Stimulated activated naive CD8-positive, alpha-beta T cell treated with anti-CD3 and anti-CD28 coated beads, Interleukin-15, Interleukin-2, amounts not matched to agents 100 U/mL and 50 U/mL, for 24 hours (primary cell): ENCODE results near the gene CDH23.

Source experiments
- ATAC-seq: fragments of 150-1000 bp; cut with Tn5 transposase; one replicate; pipeline ENCODE4 v1.10.0; 2021
- DNase-seq: peaks from one replicate; pipeline ENCODE4 v3.0.0; 2021

CDH23 gene

GRCh38 chr10:71486484-71487114, 89.9 kb downstream of the CDH23 start:
- ATAC-seq: peak; percentile 50
- DNase-seq: peak; percentile 79

DNA sequence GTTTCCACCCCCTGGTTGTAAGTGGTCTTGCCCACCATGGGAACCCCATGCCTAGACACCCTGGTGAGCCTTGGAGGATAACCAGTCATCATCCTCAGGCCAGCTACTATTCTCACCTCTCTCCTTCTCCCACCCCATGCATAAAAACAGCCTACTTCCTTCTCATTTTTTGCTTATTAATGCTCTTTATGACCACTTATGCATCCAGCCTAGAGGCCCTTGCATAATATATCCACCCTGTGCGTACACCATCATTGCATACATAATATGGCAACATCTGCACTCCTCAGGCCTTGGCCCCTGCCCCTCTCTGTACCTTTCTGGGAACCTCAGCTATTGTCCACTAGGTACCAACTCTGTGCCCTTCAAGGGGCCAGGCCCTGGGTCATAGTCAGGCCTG, 91.0 kb downstream of the CDH23 start:
- DNase-seq (no peak), ATAC-seq (no peak)

DNA sequence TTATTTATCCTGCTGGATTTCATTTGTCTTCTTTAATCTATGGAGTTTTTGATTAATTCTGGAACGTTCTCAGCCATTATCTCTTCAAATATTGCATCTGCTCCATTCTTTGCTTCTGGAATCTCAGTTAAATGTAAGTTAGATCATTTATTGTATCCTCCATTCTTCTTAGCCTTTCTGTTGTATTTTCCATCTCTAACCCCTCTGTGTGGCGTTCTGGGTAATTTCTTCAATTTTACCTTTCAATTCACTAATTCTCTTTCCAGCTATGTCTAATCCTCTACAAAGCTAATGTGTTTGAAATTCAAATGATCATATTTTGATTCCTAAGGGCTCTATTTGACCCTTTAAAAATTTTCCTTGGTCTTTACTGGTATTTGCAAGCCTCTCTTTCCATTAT, 92.4 kb downstream of the CDH23 start:
- DNase-seq (no peak), ATAC-seq (no peak)

- peak; percentile 28 for DNase-seq
- ATAC-seq: peak; percentile 89
Measured at GRCh38 chr10:71492872-71493271, 96.2 kb downstream of the CDH23 start.

DNA sequence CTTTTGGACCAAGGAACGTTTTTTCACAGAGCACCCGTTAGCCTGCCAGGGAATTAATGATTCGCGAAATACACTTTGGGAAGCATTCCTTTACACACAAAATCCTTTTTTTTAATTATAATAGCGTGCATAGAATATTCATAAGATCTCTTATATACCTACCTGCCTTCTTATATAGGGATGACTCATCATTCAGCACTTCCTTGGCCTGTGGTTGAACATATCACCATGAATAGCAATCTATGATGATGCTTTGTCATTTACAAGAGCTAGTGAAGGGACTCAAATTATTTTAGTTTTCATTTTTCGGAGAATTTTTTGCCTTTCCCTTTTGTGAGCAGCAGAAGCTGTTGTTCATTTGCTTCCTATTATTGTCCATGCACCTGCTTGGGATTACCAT, 97.0 kb downstream of the CDH23 start:
- DNase-seq (no peak), ATAC-seq (peak; percentile 60)

DNA sequence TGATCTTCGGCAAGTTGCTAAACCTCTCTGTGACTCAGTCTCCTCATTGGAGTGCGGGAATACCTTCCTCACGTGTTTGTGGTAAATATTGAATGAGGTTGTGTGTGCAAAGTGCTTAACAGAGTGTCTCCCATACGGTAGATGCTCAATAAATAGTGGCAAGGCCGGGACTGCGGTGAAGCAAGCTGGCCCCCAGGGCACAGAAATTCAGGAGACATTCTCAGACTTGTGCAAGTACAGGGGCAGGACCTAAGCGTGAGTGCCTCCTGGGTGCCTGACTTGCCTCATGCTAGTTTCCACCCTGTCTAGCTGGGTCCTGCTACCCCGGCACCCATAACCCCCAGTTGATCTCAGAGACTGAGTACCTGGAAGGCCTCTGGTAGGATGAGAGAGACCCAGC, 97.8 kb downstream of the CDH23 start:
- ATAC-seq (no peak), DNase-seq (no peak)

DNA sequence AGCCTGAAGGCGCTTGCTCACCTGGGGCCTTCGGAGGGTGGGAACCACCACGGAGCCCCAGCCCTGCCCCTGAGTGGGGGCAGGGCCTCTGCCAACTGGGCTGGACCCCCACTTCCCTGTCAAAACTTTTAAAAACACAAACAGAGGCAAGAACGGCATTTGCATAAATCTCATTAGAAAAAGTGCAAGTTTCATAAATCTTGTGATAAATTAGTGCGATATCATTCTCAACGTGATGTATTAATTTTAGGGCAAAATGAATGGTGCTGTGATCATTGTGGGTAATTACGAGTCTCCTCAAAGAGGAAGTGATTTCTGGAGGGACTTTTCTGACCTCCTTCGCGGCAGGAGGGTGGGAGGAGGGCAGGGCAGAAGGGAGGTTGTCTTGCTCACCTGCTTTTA, 98.3 kb downstream of the CDH23 start:
- peak; percentile 14 for DNase-seq

GRCh38 chr10:71496927-71497762, 100.4 kb downstream of the CDH23 start:
- ATAC-seq: no peak
- no peak for DNase-seq

More for the DNA sequence above, 98.3 kb downstream of the CDH23 start:
- ATAC-seq: no peak

- DNase-seq (no peak), ATAC-seq (no peak)
Measured at GRCh38 chr10:71497763-71498326, 101.1 kb downstream of the CDH23 start.

DNA sequence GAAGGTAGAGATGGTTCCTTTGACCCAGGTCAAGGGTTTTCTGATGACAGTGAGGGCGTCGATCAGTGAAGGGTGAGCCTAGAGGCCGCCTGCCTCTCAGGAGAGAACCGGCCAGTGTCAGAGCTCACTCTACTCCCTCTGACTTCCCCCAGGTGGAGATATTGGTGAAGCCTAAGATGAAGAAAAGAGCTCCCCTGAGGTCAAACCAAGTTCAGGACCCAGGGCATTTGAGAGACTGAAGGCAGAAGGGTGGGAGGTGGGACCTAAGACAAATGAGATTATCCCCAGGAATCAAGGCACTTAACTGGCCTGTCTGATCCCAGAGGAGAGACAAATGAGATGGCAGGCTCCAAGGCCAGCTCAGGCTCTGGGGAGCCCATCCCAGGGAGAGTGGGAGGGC, 104.7 kb downstream of the CDH23 start:
- no peak for DNase-seq

GRCh38 chr10:71502190-71502589, 105.5 kb downstream of the CDH23 start:
- ATAC-seq (no peak), DNase-seq (no peak)

More for the DNA sequence above, 104.7 kb downstream of the CDH23 start:
- ATAC-seq: no peak

- ATAC-seq: no peak
- no peak for DNase-seq
Measured at GRCh38 chr10:71502851-71503250, 106.1 kb downstream of the CDH23 start.

GRCh38 chr10:71504168-71504567, 107.4 kb downstream of the CDH23 start:
- ATAC-seq (no peak), DNase-seq (no peak)

DNA sequence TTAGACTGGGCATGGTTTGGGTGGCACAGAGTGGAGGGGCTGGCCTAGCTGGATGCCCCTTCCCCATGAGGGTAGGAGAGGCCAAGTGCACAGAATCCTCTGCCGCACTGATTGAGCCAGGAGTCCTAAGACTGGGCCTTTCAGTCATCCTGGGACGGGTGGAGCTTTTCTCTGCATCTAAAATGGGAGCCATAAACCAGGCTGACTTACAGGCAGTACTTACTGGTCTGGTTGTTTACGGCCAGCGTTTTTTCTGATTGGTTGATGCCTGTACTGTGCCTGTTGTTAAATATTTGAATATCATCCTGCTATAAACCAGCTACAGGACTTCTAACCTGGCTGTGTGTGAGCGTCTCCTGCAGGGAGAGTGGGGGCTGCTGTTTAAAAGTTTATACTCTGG, 107.8 kb downstream of the CDH23 start:
- no peak for DNase-seq
- ATAC-seq: no peak

- ATAC-seq (no peak), DNase-seq (no peak)
Measured at GRCh38 chr10:71505862-71506261, 109.1 kb downstream of the CDH23 start.

DNA sequence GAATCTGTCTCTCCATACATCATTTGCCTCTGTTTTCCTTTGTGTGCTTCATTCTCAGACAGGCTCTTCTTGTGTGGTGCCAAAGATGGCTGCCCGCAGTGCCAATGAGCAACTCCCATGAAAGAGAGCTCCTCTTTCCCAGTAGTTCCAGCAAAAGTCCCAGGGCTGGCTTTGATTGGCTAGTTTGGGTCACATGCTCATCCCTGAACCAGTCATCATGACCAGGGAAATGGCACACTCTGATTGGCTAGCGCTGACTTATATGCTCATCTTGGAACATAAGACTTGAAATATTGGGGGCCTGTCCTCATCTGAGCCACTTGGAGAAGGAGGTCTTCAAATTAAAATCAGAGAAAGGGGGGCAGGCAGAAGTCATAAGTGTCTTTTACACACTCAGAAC, 112.7 kb downstream of the CDH23 start:
- no peak for ATAC-seq
- no peak for DNase-seq

DNA sequence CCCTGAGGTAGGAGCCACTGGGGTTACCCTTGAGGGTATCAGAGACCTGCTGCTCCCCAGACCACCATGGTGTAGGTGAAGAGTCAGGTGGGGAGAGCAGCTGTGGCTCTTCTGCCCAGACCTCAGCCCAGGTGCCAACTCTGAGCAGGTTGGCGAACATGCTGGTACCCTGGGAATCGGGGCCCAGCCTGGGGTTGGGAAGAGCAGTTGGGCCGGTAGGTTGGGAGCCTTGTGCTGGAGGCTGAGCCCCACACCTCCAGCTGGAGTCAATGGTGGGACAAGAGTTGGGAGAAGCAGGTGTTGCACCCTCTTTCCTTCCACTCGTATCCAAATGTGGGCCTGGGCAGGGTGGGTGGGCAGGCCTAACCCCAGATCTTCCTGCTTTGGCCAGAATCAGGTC, 114.5 kb downstream of the CDH23 start:
- ATAC-seq (no peak), DNase-seq (no peak)

DNA sequence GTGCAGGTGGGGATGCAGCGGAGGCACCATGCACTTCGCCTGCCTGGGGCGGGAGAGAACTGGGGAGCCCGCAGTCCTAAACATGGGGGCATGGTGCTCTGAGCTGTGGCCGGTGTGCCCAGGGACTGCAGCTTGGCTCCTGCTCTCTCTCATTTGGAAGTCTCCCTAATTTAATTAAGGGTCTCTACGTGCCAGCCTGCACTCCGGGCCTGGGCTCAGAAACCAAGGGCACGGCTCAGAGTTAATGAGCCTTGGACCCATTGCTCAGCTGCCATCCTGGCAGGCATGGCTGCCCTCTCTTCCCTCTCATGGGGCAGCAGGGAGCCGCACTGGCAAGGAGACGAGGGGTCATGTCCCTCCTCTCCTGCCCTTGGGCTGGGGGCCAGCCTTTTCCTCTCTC, 115.6 kb downstream of the CDH23 start:
- ATAC-seq (no peak), DNase-seq (no peak)

DNA sequence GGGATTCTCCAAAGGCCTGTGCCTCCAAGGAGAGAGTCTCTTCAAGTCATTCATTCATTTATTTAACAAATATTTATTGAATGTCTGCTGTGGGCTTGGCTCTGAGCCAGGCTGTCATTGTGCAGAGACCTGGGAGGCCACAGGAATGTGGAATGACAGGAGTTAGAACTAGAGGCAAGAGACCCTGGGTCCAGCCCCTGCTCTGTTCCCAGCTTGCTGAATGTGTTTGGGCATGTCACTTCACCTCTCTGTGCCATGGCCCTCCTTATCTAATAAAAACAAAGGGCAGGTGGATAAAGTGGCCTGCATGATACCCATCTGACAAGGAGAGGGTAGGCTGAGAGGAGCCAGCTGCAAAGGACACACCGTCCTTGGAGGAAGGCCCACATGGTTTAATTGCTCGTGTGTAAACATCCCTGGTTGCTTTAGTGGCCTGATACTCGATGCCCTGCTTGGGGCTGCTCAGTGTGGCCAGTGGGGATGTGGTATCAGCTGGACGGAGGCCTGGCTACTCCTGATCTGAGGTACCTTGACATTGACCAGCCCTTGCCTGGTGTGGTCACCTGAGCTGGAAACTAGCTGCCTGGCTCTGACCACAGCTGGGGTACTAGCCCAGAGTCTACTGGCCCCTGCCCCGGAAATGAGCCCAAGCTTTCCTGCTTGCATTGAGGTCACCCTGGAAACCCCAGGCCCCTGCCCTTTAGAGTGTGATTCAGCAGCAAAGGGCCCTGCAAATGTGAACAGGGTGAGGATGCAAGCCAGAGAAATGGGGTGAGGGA, 116.2 kb downstream of the CDH23 start:
- no peak for ATAC-seq
- no peak for DNase-seq

GRCh38 chr10:71513540-71513853, 116.8 kb downstream of the CDH23 start:
- no peak for ATAC-seq
- no peak for DNase-seq

GRCh38 chr10:71513936-71514335, 117.2 kb downstream of the CDH23 start:
- DNase-seq (no peak), ATAC-seq (no peak)

GRCh38 chr10:71515531-71516172, 118.9 kb downstream of the CDH23 start:
- DNase-seq (no peak), ATAC-seq (no peak)
